ENCODE measurements around the gene DEUP1.

- TF ChIP-seq CTCF (IDR thresholded peaks at IDR 0.05) (no peak), POLR2A (IDR thresholded peaks at IDR 0.05) (no peak), POLR2AphosphoS5 (IDR thresholded peaks at IDR 0.05) (no peak), EP300 (IDR thresholded peaks at IDR 0.05) (no peak)
Measured at GRCh38 chr11:93291110-93291509, 39.4 kb upstream of the DEUP1 start.
